H9 (cell line): ENCODE measurements around the gene HASPIN. TPM values are rescaled to one million over a fixed set of nuclear protein-coding genes. Genes with fewer than 3 reads are reported as not detected.

Source experiments
- DNase-seq: peaks from one replicate; pipeline ENCODE4 v3.0.0-alpha.2; 2017
- H2AFZ ChIP-seq: one replicate; pipeline ENCODE4 v1.6.1; 2013; ENCODE audit warnings: mild to moderate bottlenecking, low read length, control low read depth, moderate library complexity
- H2AK5ac ChIP-seq: 2 replicates; pipeline ENCODE4 v1.6.1; 2013; ENCODE audit warnings: low read length, control low read depth, mixed read lengths; ENCODE audit not compliant: insufficient read length
- H2BK120ac ChIP-seq: one replicate; pipeline ENCODE4 v1.6.1; 2013; ENCODE audit warnings: low read depth, mild to moderate bottlenecking, low read length, control low read depth, inconsistent platforms; ENCODE audit not compliant: poor library complexity, severe bottlenecking
- H2BK12ac ChIP-seq: 2 replicates; pipeline ENCODE4 v1.6.1; 2013; ENCODE audit warnings: low read length, control low read depth, mixed read lengths, low read depth; ENCODE audit not compliant: insufficient read length
- H2BK15ac ChIP-seq: 2 replicates; pipeline ENCODE4 v1.6.1; 2013; ENCODE audit warnings: low read depth, low read length, control low read depth
- H2BK20ac ChIP-seq: one replicate; pipeline ENCODE4 v1.6.1; 2013; ENCODE audit warnings: low read depth, mild to moderate bottlenecking, low read length, control low read depth, inconsistent platforms; ENCODE audit not compliant: poor library complexity, severe bottlenecking
- H2BK5ac ChIP-seq: 2 replicates; pipeline ENCODE4 v1.6.1; 2013; ENCODE audit warnings: low read length, control low read depth, mixed read lengths; ENCODE audit not compliant: insufficient read length
- H3K14ac ChIP-seq: 2 replicates; pipeline ENCODE4 v1.6.1; 2013; ENCODE audit warnings: low read length, control low read depth; ENCODE audit not compliant: insufficient read depth
- H3K18ac ChIP-seq: 2 replicates; pipeline ENCODE4 v1.6.1; 2013; ENCODE audit warnings: low read depth, mild to moderate bottlenecking, mixed read lengths, low read length, control low read depth; ENCODE audit not compliant: insufficient read length
- H3K23ac ChIP-seq: 2 replicates; pipeline ENCODE4 v1.6.1; 2013; ENCODE audit warnings: low read length, control low read depth, mixed read lengths, low read depth; ENCODE audit not compliant: insufficient read length
- H3K23me2 ChIP-seq: 2 replicates; pipeline ENCODE4 v1.6.1; 2013; ENCODE audit warnings: low read depth, mild to moderate bottlenecking, mixed read lengths, low read length, control low read depth; ENCODE audit not compliant: insufficient read length, poor library complexity, severe bottlenecking
- H3K27ac ChIP-seq: 2 replicates; pipeline ENCODE4 v1.5.1; 2013; ENCODE audit warnings: low read length, control low read depth, mixed read lengths, low read depth; ENCODE audit not compliant: insufficient read length
- H3K27me3 ChIP-seq: 2 replicates; pipeline ENCODE4 v1.6.1; 2013; ENCODE audit warnings: low read length, control low read depth, inconsistent platforms; ENCODE audit not compliant: insufficient read depth
- H3K4ac ChIP-seq: 2 replicates; pipeline ENCODE4 v1.6.1; 2013; ENCODE audit warnings: low read depth, mild to moderate bottlenecking, control low read depth, inconsistent platforms, low read length, moderate library complexity
- H3K4me1 ChIP-seq: 2 replicates; pipeline ENCODE4 v1.6.1; 2013; ENCODE audit warnings: low read length, control low read depth, inconsistent platforms; ENCODE audit not compliant: insufficient read depth
- H3K4me2 ChIP-seq: 2 replicates; pipeline ENCODE4 v1.6.1; 2013; ENCODE audit warnings: low read length, control low read depth, mixed read lengths; ENCODE audit not compliant: insufficient read length, insufficient read depth
- H3K56ac ChIP-seq: 2 replicates; pipeline ENCODE4 v1.6.1; 2013; ENCODE audit warnings: low read depth, mild to moderate bottlenecking, mixed read lengths, low read length, control low read depth; ENCODE audit not compliant: insufficient read length
- H3K79me1 ChIP-seq: 2 replicates; pipeline ENCODE4 v1.6.1; 2013; ENCODE audit warnings: low read depth, mild to moderate bottlenecking, moderate library complexity, low read length, control low read depth, inconsistent platforms; ENCODE audit not compliant: insufficient read depth, poor library complexity, severe bottlenecking
- H3K79me2 ChIP-seq: 2 replicates; pipeline ENCODE4 v1.6.1; 2013; ENCODE audit warnings: low read length, control low read depth, inconsistent platforms; ENCODE audit not compliant: insufficient read depth
- H3K9ac ChIP-seq: 2 replicates; pipeline ENCODE4 v1.6.1; 2013; ENCODE audit warnings: low read length, control low read depth, mixed read lengths; ENCODE audit not compliant: insufficient read length; ENCODE audit errors: extremely low read depth
- H3K9me3 ChIP-seq: one replicate; pipeline ENCODE4 v1.6.1; 2013; ENCODE audit warnings: low read depth, low read length, inconsistent platforms; ENCODE audit not compliant: control insufficient read depth
- H3T11ph ChIP-seq: one replicate; pipeline ENCODE4 v1.6.1; 2013; ENCODE audit warnings: mild to moderate bottlenecking, low read length, control low read depth, inconsistent platforms
- H4K20me1 ChIP-seq: one replicate; pipeline ENCODE4 v1.6.1; 2013; ENCODE audit not compliant: control insufficient read depth, insufficient read length, insufficient read depth
- H4K5ac ChIP-seq: 2 replicates; pipeline ENCODE4 v1.6.1; 2013; ENCODE audit warnings: low read depth, mild to moderate bottlenecking, mixed read lengths, low read length, control low read depth; ENCODE audit not compliant: insufficient read length
- H4K8ac ChIP-seq: replicated peaks from 2 replicates; pipeline ENCODE4 v1.6.1; 2013; ENCODE audit warnings: low read length, control low read depth, mixed read lengths, low read depth; ENCODE audit not compliant: insufficient read length
- H4K91ac ChIP-seq: 2 replicates; pipeline ENCODE4 v1.6.1; 2013; ENCODE audit warnings: low read depth, mild to moderate bottlenecking, moderate library complexity, mixed read lengths, low read length, control low read depth; ENCODE audit not compliant: insufficient read length
- H3K27ac Mint-ChIP-seq, 3 experiments: 2 replicates in 2 of 3; 3 replicates in 1 of 3; pipeline ENCODE4 v1.8.0; 2020 to 2021; ENCODE audit warnings: mixed read lengths in 3 of 3, mild to moderate bottlenecking in 1 of 3, moderate library complexity in 1 of 3
- H3K27me3 Mint-ChIP-seq: 2 replicates; pipeline ENCODE4 v1.8.0; 2021; ENCODE audit warnings: low read depth, mild to moderate bottlenecking, moderate library complexity, mixed read lengths
- H3K36me3 Mint-ChIP-seq, 3 experiments: 2 replicates in 2 of 3; 3 replicates in 1 of 3; pipeline ENCODE4 v1.8.0; 2020 to 2021; ENCODE audit warnings: low read depth in 3 of 3, mixed read lengths in 3 of 3; ENCODE audit not compliant: insufficient read depth in 1 of 3
- H3K4me1 Mint-ChIP-seq, 2 experiments: 2 replicates each; pipeline ENCODE4 v1.8.0; 2020; ENCODE audit warnings: mixed read lengths in 2 of 2
- H3K4me3 Mint-ChIP-seq, 2 experiments: 2 replicates in 1 of 2; 3 replicates in 1 of 2; pipeline ENCODE4 v1.8.0; 2020 to 2021; ENCODE audit warnings: mild to moderate bottlenecking in 2 of 2, mixed read lengths in 2 of 2, moderate library complexity in 1 of 2
- H3K9me3 Mint-ChIP-seq, 2 experiments: 2 replicates in 1 of 2; 3 replicates in 1 of 2; pipeline ENCODE4 v1.8.0; 2020; ENCODE audit warnings: mild to moderate bottlenecking in 2 of 2, mixed read lengths in 2 of 2, moderate library complexity in 1 of 2
- WGBS: extraction: QIAGEN DNeasy Blood & Tissue Kit; methylation state at CpG from one replicate; pipeline ENCODE4 v1.1.7; 2013; ENCODE audit warnings: missing lambda C conversion rate, low lambda C conversion rate, mixed read lengths; ENCODE audit not compliant: insufficient read length; ENCODE audit errors: extremely low coverage; 5-methylcytosine and 5-hydroxymethylcytosine counted together
- total RNA-seq: library from RNA; stranded (reverse); gene quantifications from 2 replicates; pipeline ENCODE4 v1.2.1, GENCODE V29; 2021
- TF ChIP-seq, protein P1 (sequence below): fragments of 200-600 bp; sonication (generic); conservative IDR thresholded peaks from 3 replicates; pipeline ENCODE4 v1.8.0; 2021; ENCODE audit warnings: antibody characterized with exemption, mild to moderate bottlenecking

The HASPIN gene
- total RNA-seq, 1 experiment from 2014 or later, result 26.6 TPM

GRCh38 chr17:3768341-3768740 is 44.6 kb downstream of the HASPIN start:
- no peak overlapping the region for H3K4ac ChIP-seq
- H3K79me1 ChIP-seq, result no peaks in the 10 kb centered on the region
- peaks cover 2 to 8% of the 10 kb centered on the region in 2 experiments; a peak in 3 of 5 replicates for H3K9me3 Mint-ChIP-seq
- H3K56ac ChIP-seq, result no peak overlapping the region
- H3K23ac ChIP-seq, result no peak overlapping the region
- H3K9me3 ChIP-seq, result no peaks in the 10 kb centered on the region
- H4K8ac ChIP-seq, result no peak overlapping the region
- no peaks in the 10 kb centered on the region; the same call in 1 of the 2 replicates for H3K27me3 Mint-ChIP-seq
- H2BK20ac ChIP-seq, result no peak overlapping the region
- H3K79me2 ChIP-seq, result no peaks in the 10 kb centered on the region
- H2BK15ac ChIP-seq, result no peak overlapping the region
- H3K27ac Mint-ChIP-seq, result no peak overlapping the region
- no peak overlapping the region for H4K5ac ChIP-seq
- H2BK120ac ChIP-seq, result no peak overlapping the region
- no peak overlapping the region for H3T11ph ChIP-seq
- no CpG with 5 or more reads among the region's 9 CpGs for WGBS
- DNase-seq, result no peak
- H4K91ac ChIP-seq, result no peak overlapping the region
- no peak overlapping the region for H3K4me2 ChIP-seq
- no peaks in the 10 kb centered on the region for H3K23me2 ChIP-seq
- H3K27ac ChIP-seq, result no peak overlapping the region
- no peak overlapping the region for H3K18ac ChIP-seq
- TF ChIP-seq, protein P1, sequence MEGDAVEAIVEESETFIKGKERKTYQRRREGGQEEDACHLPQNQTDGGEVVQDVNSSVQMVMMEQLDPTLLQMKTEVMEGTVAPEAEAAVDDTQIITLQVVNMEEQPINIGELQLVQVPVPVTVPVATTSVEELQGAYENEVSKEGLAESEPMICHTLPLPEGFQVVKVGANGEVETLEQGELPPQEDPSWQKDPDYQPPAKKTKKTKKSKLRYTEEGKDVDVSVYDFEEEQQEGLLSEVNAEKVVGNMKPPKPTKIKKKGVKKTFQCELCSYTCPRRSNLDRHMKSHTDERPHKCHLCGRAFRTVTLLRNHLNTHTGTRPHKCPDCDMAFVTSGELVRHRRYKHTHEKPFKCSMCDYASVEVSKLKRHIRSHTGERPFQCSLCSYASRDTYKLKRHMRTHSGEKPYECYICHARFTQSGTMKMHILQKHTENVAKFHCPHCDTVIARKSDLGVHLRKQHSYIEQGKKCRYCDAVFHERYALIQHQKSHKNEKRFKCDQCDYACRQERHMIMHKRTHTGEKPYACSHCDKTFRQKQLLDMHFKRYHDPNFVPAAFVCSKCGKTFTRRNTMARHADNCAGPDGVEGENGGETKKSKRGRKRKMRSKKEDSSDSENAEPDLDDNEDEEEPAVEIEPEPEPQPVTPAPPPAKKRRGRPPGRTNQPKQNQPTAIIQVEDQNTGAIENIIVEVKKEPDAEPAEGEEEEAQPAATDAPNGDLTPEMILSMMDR, result no peak
- no peak overlapping the region for H3K9ac ChIP-seq
- H3K14ac ChIP-seq, result no peak overlapping the region; the same call in 1 of the 2 replicates
- no peaks in the 10 kb centered on the region; the same call in 1 of the 2 replicates for H3K4me1 ChIP-seq
- peaks cover 15 to 23% of the 10 kb centered on the region in 2 experiments for H3K4me1 Mint-ChIP-seq
- H3K4me3 Mint-ChIP-seq, result no peak overlapping the region
- no peak overlapping the region for H2AK5ac ChIP-seq
- no peak overlapping the region for H2AFZ ChIP-seq
- no peaks in the 10 kb centered on the region for H3K27me3 ChIP-seq
- no peak overlapping the region for H2BK5ac ChIP-seq
- H3K36me3 Mint-ChIP-seq, result peaks cover 0 to 5% (median 0%) of the 10 kb centered on the region in 3 experiments; a peak in 3 of 7 replicates
- no peak overlapping the region for H2BK12ac ChIP-seq
- H4K20me1 ChIP-seq, result no peaks in the 10 kb centered on the region
